D721Med (cell line): Measurements from ENCODE around the gene PLXNA4.

ENCODE experiments used
- DNase-seq: peaks from one replicate; pipeline ENCODE4 v3.0.0; 2011; ENCODE audit warnings: low spot score; ENCODE audit not compliant: insufficient read length
- FAIRE-seq: peaks from 2 replicates; lab custom pipeline; 2011; peaks lifted over from hg19 to GRCh38; lab: Jason Lieb, UNC
- TF ChIP-seq, protein P1 (sequence below): IDR thresholded peaks from 2 replicates; pipeline ENCODE4 v1.5.1; 2012; ENCODE audit warnings: mild to moderate bottlenecking, control low read depth; ENCODE audit not compliant: insufficient read depth; ENCODE audit errors: missing control alignments

The PLXNA4 gene

GRCh38 chr7:132117636-132118035 lies 458.6 kb downstream of the PLXNA4 start:
- TF ChIP-seq, protein P1, sequence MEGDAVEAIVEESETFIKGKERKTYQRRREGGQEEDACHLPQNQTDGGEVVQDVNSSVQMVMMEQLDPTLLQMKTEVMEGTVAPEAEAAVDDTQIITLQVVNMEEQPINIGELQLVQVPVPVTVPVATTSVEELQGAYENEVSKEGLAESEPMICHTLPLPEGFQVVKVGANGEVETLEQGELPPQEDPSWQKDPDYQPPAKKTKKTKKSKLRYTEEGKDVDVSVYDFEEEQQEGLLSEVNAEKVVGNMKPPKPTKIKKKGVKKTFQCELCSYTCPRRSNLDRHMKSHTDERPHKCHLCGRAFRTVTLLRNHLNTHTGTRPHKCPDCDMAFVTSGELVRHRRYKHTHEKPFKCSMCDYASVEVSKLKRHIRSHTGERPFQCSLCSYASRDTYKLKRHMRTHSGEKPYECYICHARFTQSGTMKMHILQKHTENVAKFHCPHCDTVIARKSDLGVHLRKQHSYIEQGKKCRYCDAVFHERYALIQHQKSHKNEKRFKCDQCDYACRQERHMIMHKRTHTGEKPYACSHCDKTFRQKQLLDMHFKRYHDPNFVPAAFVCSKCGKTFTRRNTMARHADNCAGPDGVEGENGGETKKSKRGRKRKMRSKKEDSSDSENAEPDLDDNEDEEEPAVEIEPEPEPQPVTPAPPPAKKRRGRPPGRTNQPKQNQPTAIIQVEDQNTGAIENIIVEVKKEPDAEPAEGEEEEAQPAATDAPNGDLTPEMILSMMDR = no peak
- DNase-seq (no peak), FAIRE-seq (no peak)

DNA sequence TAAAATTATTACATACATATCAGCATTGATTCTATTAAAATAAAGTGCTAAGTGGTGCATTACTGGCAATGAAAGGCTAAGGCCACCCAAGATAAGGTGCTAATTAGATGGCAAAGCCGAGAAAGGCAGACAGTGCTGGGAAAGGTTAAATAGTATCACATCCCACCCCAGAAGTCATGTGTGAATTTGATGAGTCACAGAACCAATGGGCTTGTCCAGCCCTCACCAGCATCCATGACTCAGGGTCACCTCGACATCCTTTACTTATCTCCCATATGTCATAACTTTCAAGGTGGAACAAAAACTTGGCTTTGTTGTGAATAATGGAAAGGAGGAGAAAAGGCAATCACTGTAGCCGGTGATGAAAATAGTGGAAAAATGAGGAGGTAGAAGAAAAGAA lies 459.1 kb downstream of the PLXNA4 start:
- FAIRE-seq (no peak), DNase-seq (no peak)
- TF ChIP-seq, protein P1 = no peak

GRCh38 chr7:132116369-132116768 lies 459.9 kb downstream of the PLXNA4 start:
- TF ChIP-seq, protein P1 = no peak
- FAIRE-seq (no peak), DNase-seq (no peak)

DNA sequence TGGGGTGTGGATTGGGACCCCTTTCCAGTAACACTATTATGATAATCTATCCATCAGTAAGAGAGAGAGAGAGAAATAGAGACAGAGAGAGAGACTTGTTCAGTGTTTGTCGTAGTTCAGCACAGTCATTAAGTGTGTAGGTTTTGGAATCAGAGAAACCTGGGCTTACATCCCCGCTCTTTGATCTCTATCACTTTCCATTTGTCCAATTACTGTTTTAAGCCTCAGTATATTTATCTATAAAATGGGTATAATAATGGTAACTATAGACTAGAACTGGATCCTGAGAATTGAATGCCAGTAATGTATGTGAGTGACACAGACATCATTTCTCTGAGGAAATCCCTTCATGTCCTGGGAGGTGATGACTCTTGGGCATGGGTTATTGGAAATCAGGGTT lies 460.5 kb downstream of the PLXNA4 start:
- TF ChIP-seq, protein P1 = no peak
- DNase-seq (no peak), FAIRE-seq (no peak)

DNA sequence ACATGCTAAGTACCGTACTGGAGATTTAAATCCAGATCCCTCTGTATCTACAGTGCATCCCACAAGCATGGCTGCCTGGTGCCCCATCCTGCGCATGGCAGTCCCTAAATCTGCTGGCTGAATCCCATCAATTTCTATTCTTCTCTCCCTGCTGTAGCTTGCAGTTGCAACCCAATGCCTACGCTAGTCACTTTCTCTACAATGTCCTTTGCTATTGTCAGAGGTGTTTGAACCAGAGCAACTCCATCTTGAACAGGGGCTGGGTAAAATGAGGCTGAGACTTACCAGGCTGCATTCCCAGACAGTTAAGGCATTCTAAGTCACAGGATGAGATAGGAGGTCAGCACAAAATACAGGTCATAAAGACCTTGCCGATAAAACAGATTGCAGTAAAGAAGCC lies 461.2 kb downstream of the PLXNA4 start:
- no peak for FAIRE-seq
- TF ChIP-seq, protein P1 = no peak

GRCh38 chr7:132114411-132114810 lies 461.9 kb downstream of the PLXNA4 start:
- no peak for DNase-seq
- FAIRE-seq = no peak
- TF ChIP-seq, protein P1 = no peak

More for the DNA sequence above, 461.2 kb downstream of the PLXNA4 start:
- no peak for DNase-seq

DNA sequence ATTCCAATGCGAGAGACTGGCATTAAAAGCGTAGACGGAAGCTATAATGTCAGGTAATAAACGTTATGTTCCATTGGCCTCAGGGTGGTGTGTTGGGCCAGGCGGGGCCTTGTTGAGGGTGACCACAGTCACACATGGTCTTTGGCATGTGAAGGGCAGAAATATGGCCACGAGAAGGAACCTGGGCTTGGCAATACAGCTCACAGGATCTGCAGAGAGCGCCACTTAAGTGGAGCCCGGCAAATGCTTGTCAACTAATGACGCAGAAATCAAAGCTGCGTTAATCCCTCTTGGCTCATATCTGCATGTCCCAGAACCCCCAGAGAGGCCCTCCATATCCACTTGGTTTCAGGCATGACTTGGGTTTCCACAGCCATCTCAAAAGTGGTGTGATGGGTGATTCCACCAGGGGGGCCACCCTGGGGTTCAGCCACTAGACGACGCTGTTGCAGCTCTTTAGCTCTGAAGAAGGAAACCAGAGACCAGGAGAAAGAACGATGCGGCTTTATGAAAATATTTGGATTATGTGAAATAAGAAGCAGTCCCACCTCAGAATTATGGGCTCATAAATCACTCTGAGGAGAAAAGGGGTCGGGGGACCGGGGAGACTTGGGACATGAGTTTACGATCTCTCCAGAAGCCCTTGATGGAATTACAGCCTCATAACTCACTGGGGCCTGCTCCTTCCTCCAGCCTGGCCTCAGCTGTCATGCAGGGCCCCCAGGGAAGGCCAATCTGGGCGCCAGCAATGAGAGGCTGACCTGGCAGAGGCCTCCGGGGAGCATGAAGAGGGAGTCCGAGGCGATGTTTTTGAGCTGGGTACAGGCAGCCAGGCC lies 462.5 kb downstream of the PLXNA4 start:
- FAIRE-seq (no peak), DNase-seq (no peak)
- TF ChIP-seq, protein P1 = no peak
